GM15510 (cell line): ENCODE results near the gene PLAAT5.

Experiments used
- POLR2A ChIP-seq: IDR thresholded peaks from 3 replicates; pipeline ENCODE4 v1.6.1; 2011; ENCODE audit warnings: borderline replicate concordance; ENCODE audit not compliant: insufficient read length; ENCODE audit errors: extremely low read depth

The PLAAT5 gene

GRCh38 chr11:63499874-63500273, 8.9 kb upstream of the PLAAT5 start:
- TF ChIP-seq POLR2A, result no peak

- TF ChIP-seq POLR2A, result no peak
Measured at GRCh38 chr11:63494975-63495374, 4.0 kb upstream of the PLAAT5 start.

DNA sequence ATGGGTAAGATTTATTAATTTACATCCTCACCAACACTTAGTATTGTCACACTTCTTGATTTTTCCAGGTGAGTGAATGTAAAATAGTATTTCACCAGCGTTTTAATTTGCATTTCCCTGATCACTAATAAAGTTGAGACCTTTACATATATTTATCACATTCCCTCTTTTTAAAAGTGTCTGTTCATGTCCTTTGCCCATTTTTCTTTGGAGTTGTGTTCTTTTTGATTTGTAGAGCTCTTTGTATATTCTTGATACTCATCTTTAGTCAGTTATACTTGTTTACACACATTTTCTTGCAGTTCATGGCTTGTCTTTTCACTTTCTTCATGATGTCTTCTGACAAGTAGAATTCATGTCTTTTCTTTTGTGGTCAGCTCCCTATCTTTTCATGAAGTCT, 2.2 kb upstream of the PLAAT5 start:
- TF ChIP-seq POLR2A, result no peak

DNA sequence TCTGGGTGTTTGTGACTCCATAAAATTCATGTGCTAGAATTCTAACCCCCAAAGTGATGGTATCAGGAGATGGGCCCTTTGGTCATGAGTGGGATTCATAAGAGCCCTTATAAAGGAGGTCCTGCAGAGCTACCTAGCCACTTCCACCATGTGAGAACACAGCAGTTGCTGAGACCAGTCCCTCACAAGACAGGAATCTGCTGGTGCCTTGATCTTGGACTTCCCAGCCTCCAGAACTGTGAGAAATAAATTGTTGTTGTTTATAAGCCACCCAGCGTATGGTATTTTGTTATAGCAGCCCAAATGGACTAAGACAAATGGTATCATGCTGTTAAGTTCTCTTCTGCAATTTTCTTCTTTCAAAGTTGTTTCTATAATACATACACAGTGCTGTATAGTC, 1.5 kb upstream of the PLAAT5 start:
- TF ChIP-seq POLR2A, result no peak

DNA sequence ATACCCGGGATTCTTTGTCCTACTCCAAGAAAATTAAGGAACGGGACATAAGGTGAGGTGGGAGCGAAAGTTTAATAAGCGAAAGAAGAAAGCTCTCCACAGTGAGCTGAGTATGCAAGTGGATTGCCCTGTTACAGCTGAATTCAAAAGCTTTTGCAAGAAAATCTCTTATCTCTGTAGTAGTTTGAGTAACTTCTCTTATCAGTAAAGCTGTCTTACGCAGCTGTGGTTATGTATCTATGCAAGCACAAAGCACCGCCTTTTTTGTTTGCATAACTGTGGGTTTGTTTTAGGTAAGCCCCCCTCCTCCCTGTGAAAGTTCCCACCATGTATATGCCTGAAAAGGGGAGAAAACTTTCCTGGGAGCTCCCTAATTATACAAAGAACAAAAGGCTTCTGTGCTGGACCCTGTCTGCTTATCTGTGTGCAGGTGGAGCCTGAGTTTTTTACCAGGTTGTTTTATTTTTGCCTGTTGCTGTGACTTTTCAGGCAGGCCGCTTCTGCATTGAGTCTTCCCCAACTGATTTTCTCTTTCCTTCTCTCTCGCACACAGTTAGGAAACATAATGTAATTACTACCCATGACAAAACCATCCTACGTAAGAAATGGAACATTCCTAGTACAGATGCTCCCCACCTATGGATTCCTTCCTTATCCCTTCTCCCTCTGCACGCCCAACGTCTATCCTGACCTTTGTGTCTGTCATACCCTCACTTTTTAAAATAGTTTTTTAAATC, 837 bp upstream of the PLAAT5 start:
- TF ChIP-seq POLR2A, result no peak

GRCh38 chr11:63491240-63491587, 247 bp upstream of the PLAAT5 start:
- no peak for TF ChIP-seq POLR2A

GRCh38 chr11:63489879-63490278, 1.1 kb downstream of the PLAAT5 start:
- no peak for TF ChIP-seq POLR2A

GRCh38 chr11:63488789-63489188, 2.2 kb downstream of the PLAAT5 start:
- TF ChIP-seq POLR2A, result no peak

DNA sequence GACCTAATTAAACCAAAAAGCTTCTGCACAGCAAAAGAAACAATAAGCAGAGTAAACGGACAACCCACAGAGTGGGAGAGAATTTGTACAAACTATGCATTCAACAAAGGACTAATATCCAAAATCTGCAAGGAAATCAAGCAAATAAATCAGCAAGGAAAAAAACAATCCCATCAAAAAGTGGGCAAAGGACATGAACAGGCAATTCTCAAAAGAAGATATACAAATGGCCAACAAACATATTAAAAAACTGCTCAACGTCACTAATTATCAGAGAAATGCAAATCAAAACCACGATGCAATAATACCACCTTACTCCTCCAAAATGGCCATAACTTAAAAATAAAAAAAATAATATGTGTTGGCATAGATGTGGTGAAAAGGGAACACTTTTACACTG, 5.2 kb downstream of the PLAAT5 start:
- no peak for TF ChIP-seq POLR2A

DNA sequence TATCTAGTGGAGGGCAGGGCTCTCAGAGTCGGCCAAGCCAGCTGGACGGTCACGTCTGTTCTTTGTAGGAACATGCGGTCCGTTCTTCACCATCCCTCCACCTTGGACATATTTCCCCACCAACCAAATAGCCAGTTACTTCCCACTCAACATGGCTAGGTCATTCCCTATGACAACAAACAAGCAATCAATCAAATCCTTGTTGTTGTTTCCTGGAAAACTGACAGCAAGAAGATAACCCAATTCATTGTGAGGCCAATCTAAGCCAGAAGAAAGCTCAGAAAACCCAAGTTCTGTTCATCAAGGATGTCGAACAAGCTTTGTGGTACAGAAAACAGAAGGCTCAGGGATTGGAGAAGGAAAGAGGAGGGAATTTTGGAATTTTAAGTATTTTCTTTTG, 10.9 kb downstream of the PLAAT5 start:
- TF ChIP-seq POLR2A, result no peak

- TF ChIP-seq POLR2A, result no peak
Measured at GRCh38 chr11:63478896-63479295, 12.1 kb downstream of the PLAAT5 start.

- no peak for TF ChIP-seq POLR2A
Measured at GRCh38 chr11:63476618-63477017, 14.3 kb downstream of the PLAAT5 start.

DNA sequence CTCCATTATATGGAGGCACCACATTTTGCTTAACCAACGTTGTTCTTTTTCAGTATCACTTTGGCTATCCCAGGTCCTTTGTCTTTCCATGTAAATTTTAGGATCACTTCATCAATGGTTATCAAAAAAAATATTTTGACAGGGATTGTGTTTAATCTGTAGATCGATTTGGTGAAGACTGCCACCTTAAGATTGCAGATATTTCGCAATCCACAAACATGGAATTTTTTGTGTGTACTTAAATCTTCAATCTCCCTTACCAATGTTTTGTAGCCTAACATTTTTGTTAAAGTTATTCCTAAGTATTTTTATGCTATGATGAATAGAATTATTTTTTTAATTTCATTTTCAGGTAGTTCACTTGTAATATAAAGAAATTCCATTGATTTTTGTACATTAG, 18.6 kb downstream of the PLAAT5 start:
- no peak for TF ChIP-seq POLR2A

- no peak for TF ChIP-seq POLR2A
Measured at GRCh38 chr11:63470311-63470710, 20.7 kb downstream of the PLAAT5 start.

GRCh38 chr11:63462137-63462536, 28.8 kb downstream of the PLAAT5 start:
- TF ChIP-seq POLR2A, result no peak

- TF ChIP-seq POLR2A, result no peak
Measured at GRCh38 chr11:63459586-63459985, 31.4 kb downstream of the PLAAT5 start.

DNA sequence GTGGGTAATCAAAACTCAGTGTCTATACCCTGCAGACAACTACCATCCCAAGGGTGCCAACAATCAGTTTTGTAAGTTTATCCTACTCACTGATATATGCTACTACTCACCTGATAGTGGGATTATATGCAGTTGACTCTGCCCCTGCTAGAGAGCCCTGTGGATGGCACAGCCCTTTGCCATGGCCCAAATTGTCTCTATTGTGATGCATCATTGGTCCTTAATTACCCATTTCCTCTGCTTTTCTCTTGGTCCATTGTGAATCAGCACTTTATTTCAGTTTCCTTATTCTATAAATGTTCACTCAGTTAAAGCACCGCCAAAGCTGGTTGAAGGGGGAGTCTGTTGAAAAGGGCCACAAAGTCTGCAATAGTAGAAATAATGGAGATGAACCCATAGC, 42.3 kb downstream of the PLAAT5 start:
- no peak for TF ChIP-seq POLR2A
